ENCODE measurements around the gene GSTM2. TPM values are rescaled to one million over a fixed set of nuclear protein-coding genes. Genes with fewer than 3 reads are reported as not detected.

The GSTM2 gene
- total and polyA plus RNA-seq, 2 experiments from 2014 or later: 48.7 to 91.4 TPM

DNA sequence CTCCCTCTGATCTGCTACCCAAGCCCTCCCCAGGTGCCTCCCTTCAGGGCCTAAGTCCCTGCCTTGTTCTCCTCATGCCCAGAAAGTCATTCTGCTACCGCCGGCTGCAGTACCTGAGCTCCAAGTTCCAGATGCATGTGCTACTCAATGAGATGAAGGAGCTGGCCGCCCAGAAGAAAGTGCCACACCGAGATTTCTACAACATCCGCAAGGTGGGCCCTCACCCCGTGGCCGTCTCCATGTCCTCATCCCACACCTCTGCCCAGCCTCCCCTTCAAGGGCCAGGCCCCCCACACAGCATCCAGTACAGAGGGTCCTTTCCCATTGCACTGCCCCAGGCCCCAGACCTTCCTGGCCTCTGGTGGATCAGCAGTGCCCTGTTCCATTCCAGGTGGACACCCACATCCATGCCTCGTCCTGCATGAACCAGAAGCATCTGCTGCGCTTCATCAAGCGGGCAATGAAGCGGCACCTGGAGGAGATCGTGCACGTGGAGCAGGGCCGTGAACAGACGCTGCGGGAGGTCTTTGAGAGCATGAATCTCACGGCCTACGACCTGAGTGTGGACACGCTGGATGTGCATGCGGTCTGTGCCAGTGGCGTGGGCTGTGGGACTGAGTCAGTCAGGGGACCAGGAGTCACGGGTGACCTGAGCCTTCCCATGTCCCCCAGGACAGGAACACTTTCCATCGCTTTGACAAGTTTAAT, 40.0 kb upstream of the GSTM2 start:
- no peaks in the 10 kb centered on the region for H3K9me3 ChIP-seq (ENCODE audit: low read depth)
- no peak overlapping the region for H3K27ac ChIP-seq
- peaks cover 28% of the 10 kb centered on the region for H4K20me1 ChIP-seq (ENCODE audit: insufficient read depth, poor library complexity, severe bottlenecking)
- 97% methylated on average over 23 of the region's 23 CpGs for WGBS (ENCODE audit: low lambda C conversion rate, missing lambda C conversion rate)
- peaks cover 23% of the 10 kb centered on the region for H3K79me2 ChIP-seq
- no peak overlapping the region for H3K4me2 ChIP-seq
- no peaks in the 10 kb centered on the region for H3K9me2 ChIP-seq (replicated peaks; ENCODE audit: insufficient read depth)
- no peak for TF ChIP-seq EZH2phosphoT487 (IDR thresholded peaks at IDR 0.05; ENCODE audit: low read depth, severe bottlenecking, unreplicated experiment)
- TF ChIP-seq EZH2 (IDR thresholded peaks at IDR 0.05; ENCODE audit: borderline replicate concordance): no peak
- TF ChIP-seq, protein P1, sequence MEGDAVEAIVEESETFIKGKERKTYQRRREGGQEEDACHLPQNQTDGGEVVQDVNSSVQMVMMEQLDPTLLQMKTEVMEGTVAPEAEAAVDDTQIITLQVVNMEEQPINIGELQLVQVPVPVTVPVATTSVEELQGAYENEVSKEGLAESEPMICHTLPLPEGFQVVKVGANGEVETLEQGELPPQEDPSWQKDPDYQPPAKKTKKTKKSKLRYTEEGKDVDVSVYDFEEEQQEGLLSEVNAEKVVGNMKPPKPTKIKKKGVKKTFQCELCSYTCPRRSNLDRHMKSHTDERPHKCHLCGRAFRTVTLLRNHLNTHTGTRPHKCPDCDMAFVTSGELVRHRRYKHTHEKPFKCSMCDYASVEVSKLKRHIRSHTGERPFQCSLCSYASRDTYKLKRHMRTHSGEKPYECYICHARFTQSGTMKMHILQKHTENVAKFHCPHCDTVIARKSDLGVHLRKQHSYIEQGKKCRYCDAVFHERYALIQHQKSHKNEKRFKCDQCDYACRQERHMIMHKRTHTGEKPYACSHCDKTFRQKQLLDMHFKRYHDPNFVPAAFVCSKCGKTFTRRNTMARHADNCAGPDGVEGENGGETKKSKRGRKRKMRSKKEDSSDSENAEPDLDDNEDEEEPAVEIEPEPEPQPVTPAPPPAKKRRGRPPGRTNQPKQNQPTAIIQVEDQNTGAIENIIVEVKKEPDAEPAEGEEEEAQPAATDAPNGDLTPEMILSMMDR (IDR thresholded peaks at IDR 0.05; ENCODE audit: poor library complexity): no peak
- H2AFZ ChIP-seq: no peak overlapping the region
- no peak overlapping the region for H3K4me3 ChIP-seq
- H3K4me1 ChIP-seq (ENCODE audit: insufficient read depth): peaks cover 19% of the 10 kb centered on the region
- H3K27me3 ChIP-seq: no peaks in the 10 kb centered on the region
- DNase-seq (ENCODE audit: low spot score): no peak
- no peaks in the 10 kb centered on the region for H3K36me3 ChIP-seq (replicated peaks; ENCODE audit: insufficient read depth, low read depth)

DNA sequence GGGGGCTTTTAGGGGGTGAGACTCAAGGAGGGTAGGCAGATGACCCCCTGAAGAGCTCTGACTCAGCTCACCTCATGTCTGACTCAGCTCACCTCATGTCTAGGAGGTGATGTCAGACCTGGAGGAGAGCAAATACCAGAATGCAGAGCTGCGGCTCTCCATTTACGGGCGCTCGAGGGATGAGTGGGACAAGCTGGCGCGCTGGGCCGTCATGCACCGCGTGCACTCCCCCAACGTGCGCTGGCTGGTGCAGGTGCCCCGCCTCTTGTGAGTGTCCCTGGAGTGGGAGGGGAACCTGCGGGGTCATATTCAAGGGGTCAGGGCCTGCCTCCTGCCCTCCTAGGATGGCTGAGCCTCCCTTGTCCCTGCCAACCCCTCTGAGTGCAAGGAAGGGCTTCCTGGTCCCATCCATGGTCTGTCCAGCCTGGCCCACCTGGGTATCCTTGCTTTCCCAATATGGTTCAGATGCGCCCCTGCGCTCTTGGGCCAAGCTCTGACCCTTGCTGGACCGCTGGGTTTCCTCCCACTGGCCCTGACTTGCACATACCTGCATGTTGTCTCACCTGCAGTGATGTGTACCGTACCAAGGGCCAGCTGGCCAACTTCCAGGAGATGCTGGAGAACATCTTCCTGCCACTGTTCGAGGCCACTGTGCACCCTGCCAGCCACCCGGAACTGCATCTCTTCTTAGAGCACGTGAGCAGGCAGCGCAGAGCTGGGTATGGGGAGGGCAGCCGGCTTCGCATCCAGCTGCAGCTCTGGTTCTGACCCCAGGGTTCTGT, 39.1 kb upstream of the GSTM2 start:
- TF ChIP-seq EZH2phosphoT487 (IDR thresholded peaks at IDR 0.05; ENCODE audit: low read depth, severe bottlenecking, unreplicated experiment) (no peak), EZH2 (IDR thresholded peaks at IDR 0.05; ENCODE audit: borderline replicate concordance) (no peak)
- TF ChIP-seq, protein P1 (IDR thresholded peaks at IDR 0.05; ENCODE audit: poor library complexity): no peak
- Histone ChIP-seq H3K4me3 (no peak overlapping the region), H3K36me3 (replicated peaks; ENCODE audit: insufficient read depth, low read depth) (no peaks in the 10 kb centered on the region), H3K27me3 (no peaks in the 10 kb centered on the region), H3K27ac (no peak overlapping the region), H3K4me1 (ENCODE audit: insufficient read depth) (peaks cover 10% of the 10 kb centered on the region), H2AFZ (no peak overlapping the region), H3K9me3 (ENCODE audit: low read depth) (no peaks in the 10 kb centered on the region), H4K20me1 (ENCODE audit: insufficient read depth, poor library complexity, severe bottlenecking) (peaks cover 19% of the 10 kb centered on the region), H3K9me2 (replicated peaks; ENCODE audit: insufficient read depth) (no peaks in the 10 kb centered on the region), H3K79me2 (peaks cover 14% of the 10 kb centered on the region), H3K4me2 (no peak overlapping the region)
- no peak for DNase-seq (ENCODE audit: low spot score)
- 94% methylated on average over 23 of the region's 23 CpGs for WGBS (ENCODE audit: low lambda C conversion rate, missing lambda C conversion rate)

DNA sequence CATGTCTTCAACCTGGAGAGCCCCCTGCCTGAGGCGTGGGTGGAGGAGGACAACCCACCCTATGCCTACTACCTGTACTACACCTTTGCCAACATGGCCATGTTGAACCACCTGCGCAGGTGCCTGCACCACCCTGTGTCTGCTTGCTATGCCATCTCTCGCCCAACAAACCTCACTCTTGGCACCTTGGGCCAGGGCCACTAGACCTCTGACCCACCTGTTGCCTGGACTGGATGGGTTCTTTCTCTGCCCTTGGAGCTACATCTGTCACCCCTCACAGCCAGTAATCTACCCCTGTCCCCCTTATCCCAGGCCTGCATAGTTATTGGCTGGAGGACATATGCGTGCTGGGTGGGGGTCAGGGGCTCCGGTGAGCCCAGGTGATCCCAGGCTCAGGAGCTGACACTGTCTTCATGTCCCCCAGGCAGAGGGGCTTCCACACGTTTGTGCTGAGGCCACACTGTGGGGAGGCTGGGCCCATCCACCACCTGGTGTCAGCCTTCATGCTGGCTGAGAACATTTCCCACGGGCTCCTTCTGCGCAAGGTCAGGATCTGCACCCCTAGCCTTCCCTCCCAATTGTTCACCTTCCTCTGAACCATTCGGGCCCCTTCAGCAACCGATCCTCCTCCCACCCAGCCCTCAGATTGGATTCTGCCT, 38.4 kb upstream of the GSTM2 start:
- peaks cover 2% of the 10 kb centered on the region for H3K4me1 ChIP-seq (ENCODE audit: insufficient read depth)
- H3K9me3 ChIP-seq (ENCODE audit: low read depth): no peaks in the 10 kb centered on the region
- no peaks in the 10 kb centered on the region for H3K9me2 ChIP-seq (replicated peaks; ENCODE audit: insufficient read depth)
- H3K4me2 ChIP-seq: no peak overlapping the region
- H3K4me3 ChIP-seq: no peak overlapping the region
- H3K36me3 ChIP-seq (replicated peaks; ENCODE audit: insufficient read depth, low read depth): no peaks in the 10 kb centered on the region
- H2AFZ ChIP-seq: no peak overlapping the region
- H3K27me3 ChIP-seq: no peaks in the 10 kb centered on the region
- no peak for DNase-seq (ENCODE audit: low spot score)
- peaks cover 6% of the 10 kb centered on the region for H3K79me2 ChIP-seq
- H4K20me1 ChIP-seq (ENCODE audit: insufficient read depth, poor library complexity, severe bottlenecking): peaks cover 11% of the 10 kb centered on the region
- TF ChIP-seq EZH2phosphoT487 (IDR thresholded peaks at IDR 0.05; ENCODE audit: low read depth, severe bottlenecking, unreplicated experiment) (no peak), EZH2 (IDR thresholded peaks at IDR 0.05; ENCODE audit: borderline replicate concordance) (no peak)
- TF ChIP-seq, protein P1 (IDR thresholded peaks at IDR 0.05; ENCODE audit: poor library complexity): no peak
- no peak overlapping the region for H3K27ac ChIP-seq
- WGBS (ENCODE audit: low lambda C conversion rate, missing lambda C conversion rate): 92% methylated on average over 10 of the region's 10 CpGs

Data from hepatocyte (in vitro differentiated cells).